ENCODE results near the gene FOXC2.

FOXC2 gene

GRCh38 chr16:86533076-86533475 is 33.6 kb upstream of the FOXC2 start:
- DNase-seq (ENCODE audit: low spot score) = no peak

- DNase-seq (ENCODE audit: low spot score) = no peak
Observed at GRCh38 chr16:86533767-86534351, 32.8 kb upstream of the FOXC2 start.

GRCh38 chr16:86534779-86535615 is 31.6 kb upstream of the FOXC2 start:
- no peak for DNase-seq (ENCODE audit: low spot score)

- no peak for DNase-seq (ENCODE audit: low spot score)
Observed at GRCh38 chr16:86536621-86537020, 30.0 kb upstream of the FOXC2 start.

GRCh38 chr16:86537486-86537885 is 29.1 kb upstream of the FOXC2 start:
- DNase-seq (ENCODE audit: low spot score) = no peak

- no peak for DNase-seq (ENCODE audit: low spot score)
Observed at GRCh38 chr16:86538196-86538780, 28.3 kb upstream of the FOXC2 start.

- no peak for DNase-seq (ENCODE audit: low spot score)
Observed at GRCh38 chr16:86540894-86541293, 25.7 kb upstream of the FOXC2 start.

- no peak for DNase-seq (ENCODE audit: low spot score)
Observed at GRCh38 chr16:86541560-86541959, 25.1 kb upstream of the FOXC2 start.

- no peak for DNase-seq (ENCODE audit: low spot score)
Observed at GRCh38 chr16:86542756-86543750, 23.6 kb upstream of the FOXC2 start.

GRCh38 chr16:86545481-86545880 is 21.1 kb upstream of the FOXC2 start:
- DNase-seq (ENCODE audit: low spot score) = no peak

- no peak for DNase-seq (ENCODE audit: low spot score)
Observed at GRCh38 chr16:86545954-86546637, 20.5 kb upstream of the FOXC2 start.

GRCh38 chr16:86546638-86547013 is 20.0 kb upstream of the FOXC2 start:
- DNase-seq (ENCODE audit: low spot score) = no peak

- no peak for DNase-seq (ENCODE audit: low spot score)
Observed at GRCh38 chr16:86547286-86547685, 19.3 kb upstream of the FOXC2 start.

- no peak for DNase-seq (ENCODE audit: low spot score)
Observed at GRCh38 chr16:86549076-86549892, 17.3 kb upstream of the FOXC2 start.

- DNase-seq (ENCODE audit: low spot score) = no peak
Observed at GRCh38 chr16:86549893-86550190, 16.8 kb upstream of the FOXC2 start.

GRCh38 chr16:86550281-86550680 is 16.3 kb upstream of the FOXC2 start:
- DNase-seq (ENCODE audit: low spot score) = no peak

GRCh38 chr16:86553356-86553755 is 13.3 kb upstream of the FOXC2 start:
- no peak for DNase-seq (ENCODE audit: low spot score)

GRCh38 chr16:86554599-86554916 is 12.1 kb upstream of the FOXC2 start:
- DNase-seq (ENCODE audit: low spot score) = no peak

GRCh38 chr16:86554917-86555703 is 11.5 kb upstream of the FOXC2 start, which contains the start of gene MTHFSD:
Gene MTHFSD (minus strand): TSS chr16:86555235. CDS start chr16:86555184, 51 bp downstream.
- peak; percentile 90 for DNase-seq (ENCODE audit: low spot score)

GRCh38 chr16:86555704-86556075 is 10.9 kb upstream of the FOXC2 start:
- DNase-seq (ENCODE audit: low spot score) = no peak
